GM12874 (cell line): ENCODE results near the gene SYCP2L.

ENCODE experiments used
- TF ChIP-seq, protein P1 (sequence below): IDR thresholded peaks from 2 replicates; pipeline ENCODE4 v1.5.1; 2011; ENCODE audit warnings: low read depth, mild to moderate bottlenecking, control low read depth, low read length, moderate library complexity; ENCODE audit not compliant: insufficient read depth

SYCP2L gene

DNA sequence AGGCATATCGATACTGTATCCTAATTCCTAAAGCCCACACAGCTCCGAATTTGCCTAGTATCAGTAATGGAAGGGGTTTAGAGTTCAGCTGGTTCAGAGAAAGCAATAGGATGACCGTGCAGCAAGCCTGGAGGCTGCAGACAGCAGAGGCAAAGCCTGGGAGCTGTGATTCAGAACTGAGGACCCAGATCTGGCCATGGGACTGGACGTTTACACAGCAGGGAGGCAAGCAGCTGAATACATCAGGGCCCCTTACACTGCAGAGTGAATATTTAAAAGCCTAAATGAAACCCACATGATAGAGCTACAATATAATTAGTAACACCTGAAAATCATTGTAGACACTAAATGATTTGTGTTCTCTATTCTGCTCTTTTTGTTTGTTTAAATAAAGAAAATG is 119.2 kb downstream of the SYCP2L start:
- TF ChIP-seq, protein P1, sequence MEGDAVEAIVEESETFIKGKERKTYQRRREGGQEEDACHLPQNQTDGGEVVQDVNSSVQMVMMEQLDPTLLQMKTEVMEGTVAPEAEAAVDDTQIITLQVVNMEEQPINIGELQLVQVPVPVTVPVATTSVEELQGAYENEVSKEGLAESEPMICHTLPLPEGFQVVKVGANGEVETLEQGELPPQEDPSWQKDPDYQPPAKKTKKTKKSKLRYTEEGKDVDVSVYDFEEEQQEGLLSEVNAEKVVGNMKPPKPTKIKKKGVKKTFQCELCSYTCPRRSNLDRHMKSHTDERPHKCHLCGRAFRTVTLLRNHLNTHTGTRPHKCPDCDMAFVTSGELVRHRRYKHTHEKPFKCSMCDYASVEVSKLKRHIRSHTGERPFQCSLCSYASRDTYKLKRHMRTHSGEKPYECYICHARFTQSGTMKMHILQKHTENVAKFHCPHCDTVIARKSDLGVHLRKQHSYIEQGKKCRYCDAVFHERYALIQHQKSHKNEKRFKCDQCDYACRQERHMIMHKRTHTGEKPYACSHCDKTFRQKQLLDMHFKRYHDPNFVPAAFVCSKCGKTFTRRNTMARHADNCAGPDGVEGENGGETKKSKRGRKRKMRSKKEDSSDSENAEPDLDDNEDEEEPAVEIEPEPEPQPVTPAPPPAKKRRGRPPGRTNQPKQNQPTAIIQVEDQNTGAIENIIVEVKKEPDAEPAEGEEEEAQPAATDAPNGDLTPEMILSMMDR: no peak

DNA sequence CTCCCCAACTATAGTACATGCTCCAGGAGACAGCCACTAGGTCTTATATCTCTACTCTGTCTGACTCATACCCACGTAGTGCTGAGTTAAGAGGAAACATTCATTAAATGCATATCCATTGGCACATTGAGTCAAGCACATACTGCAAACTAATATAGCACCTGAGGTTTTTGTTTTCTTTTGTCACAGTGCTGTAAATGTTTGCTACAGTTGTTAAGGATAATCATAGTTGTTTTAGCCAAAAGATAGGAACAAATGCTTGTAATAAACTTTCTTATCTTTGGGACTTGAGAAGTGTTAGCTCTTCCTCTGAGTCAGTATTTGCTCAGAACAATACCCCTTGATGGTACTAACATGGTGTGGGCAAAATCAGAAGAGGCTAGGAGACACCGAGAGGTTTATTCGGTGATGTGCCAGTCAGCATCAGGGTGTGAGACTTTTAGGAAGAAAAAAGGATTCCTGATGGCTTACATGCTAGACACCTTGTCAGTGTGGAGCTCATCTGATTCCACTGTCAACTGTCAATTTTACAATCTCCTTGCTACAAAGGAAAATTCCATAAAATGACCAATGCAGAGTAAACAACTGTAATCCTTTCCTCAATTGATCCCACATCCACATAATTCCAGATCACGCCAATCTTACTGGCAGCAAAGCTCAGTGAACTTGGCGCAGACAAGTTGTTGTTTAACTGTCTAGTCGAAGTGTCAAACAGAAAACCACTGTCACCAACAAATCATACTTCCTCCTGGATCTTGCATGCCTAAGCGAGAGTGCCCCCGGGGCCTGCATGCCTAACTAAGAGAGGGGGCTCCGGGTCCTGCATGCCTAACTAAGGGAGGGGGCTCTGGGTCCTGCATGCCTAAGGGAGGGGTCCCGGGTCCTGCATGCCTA is 121.1 kb downstream of the SYCP2L start:
- TF ChIP-seq, protein P1: no peak

DNA sequence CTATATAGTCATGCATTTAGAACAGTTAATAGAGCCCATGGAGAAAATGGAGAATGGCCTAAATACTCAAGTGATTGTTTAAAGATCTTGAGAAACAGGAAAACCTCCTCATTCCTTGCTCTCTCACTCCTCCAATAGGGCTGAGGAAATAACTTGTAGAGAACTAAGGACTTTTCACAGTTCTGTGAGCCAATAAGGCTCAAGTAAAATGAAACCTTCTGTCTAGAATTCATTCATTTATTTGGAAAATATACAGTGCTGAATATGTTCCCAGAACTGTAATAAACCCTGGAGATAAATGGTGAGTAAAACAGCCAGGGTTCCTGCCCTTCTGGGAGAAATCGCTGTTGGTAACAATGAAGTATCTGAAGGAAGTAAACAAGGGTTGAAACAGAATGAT is 122.0 kb downstream of the SYCP2L start:
- TF ChIP-seq, protein P1: no peak

DNA sequence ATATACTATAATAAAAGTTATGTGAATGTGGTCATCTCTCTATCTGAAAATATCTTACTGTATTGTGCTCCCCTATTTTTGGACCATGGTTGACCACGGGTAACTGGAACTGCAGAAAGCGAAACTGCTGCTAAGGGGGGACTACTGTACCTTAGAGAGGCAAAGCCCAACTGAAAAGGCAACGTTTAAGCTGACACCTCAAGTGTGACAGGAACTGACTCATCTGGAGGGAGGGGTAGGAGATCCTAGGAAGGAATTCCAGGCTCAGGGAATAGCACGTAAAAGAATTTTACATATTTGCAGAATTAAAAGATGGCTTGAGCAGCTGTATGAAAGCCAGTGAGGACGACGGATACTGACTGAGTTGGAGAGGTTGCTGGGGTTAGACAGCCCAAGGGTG is 122.5 kb downstream of the SYCP2L start:
- TF ChIP-seq, protein P1: no peak

DNA sequence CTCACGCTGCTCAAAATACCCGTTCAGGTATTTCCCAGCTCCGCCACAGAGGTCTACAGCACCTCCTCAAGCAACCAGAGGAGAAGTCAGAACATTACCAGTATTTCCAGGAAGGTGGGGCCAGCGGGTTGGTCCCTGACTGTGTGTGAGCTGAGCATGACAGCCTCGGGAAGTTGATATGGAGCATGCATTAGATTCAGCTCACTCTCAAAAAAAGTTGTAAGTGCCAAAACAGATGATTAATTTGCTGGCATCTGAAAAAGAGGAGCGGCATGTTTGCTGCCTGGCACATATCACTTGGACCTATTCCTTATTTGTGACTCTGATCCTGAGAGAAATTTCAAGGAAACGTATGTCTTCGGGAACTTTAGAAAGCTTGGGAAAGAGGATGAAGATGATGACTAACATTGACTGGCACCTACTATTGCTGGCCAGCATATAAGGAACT is 125.0 kb downstream of the SYCP2L start:
- TF ChIP-seq, protein P1: no peak

DNA sequence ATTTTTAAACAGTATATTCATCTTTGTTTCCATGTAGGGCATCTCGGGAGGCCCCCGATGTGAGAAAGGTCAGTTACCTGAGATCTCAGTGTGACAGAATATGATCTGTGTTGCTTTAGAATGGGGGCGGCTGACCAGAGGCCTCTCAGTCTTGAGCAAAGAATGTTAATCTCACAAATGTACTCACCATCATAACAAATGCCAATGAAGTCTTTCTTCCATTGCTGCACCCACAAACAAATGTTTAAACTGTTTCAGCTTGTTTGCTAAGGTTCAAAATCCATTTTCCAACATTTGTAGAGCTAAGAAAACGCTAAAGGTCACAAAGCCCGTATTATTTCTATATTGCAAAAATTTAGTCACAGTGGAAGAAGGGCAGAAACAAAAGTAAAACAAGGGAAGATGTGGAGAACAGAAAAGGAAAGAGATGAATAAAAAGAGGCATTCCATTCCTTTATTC is 125.5 kb downstream of the SYCP2L start:
- TF ChIP-seq, protein P1: no peak

DNA sequence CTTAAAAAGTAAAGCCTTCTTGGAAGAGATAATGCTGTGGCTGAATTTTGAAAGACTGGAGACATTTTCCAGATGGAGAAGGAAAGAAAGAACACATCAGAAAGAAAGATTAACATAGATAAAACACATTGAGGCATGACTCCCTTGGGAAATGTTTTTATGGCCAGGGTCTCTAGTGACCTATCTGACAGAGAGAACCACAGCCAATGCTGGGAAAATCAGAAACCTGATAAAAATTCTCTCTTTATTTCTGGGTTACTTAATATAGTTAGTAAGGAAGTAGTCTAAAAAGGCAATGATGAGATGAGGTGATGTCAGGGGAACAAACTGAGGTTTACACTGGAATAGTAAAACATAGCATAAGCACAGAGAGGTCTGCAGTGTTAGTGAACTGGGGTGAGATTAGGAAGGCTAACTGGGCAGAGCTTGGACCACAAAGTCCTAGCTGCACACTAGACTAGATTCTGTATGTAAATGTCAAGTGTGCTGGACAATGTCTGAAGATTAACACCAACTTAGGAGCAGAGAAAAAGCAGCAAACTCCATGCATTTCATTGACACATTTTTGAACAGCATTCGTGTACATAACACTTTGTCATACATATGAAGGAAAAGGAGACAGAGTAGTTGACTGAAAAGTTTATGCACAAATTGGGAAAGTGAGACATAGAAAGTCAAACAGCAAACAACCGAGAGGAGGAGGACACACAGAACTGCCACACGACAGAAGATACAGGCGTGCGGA is 126.3 kb downstream of the SYCP2L start:
- TF ChIP-seq, protein P1: no peak
